OCI-LY3 (cell line): Measurements from ENCODE around the gene GOLGA8N.

Experiments used
- H2AFZ ChIP-seq: fragments of 200-600, 300-600 bp; shearing (Covaris generic); 2 replicates; pipeline ENCODE4 v1.6.0; 2014; ENCODE audit warnings: antibody characterized with exemption, low read depth, low read length
- H3K27ac ChIP-seq: fragments of 200-600, 300-600 bp; sonication (generic); 2 replicates; pipeline ENCODE4 v1.5.1; 2014; ENCODE audit warnings: mild to moderate bottlenecking, low read length, moderate library complexity, mixed read lengths
- H3K27me3 ChIP-seq: fragments of 200-600, 300-600 bp; sonication (generic); 2 replicates; pipeline ENCODE4 v1.6.1; 2014; ENCODE audit warnings: low read depth, low read length, mixed read lengths
- H3K36me3 ChIP-seq: fragments of 200-600, 300-600 bp; sonication (generic); replicated peaks from 2 replicates; pipeline ENCODE3; 2014; ENCODE audit warnings: low read depth, low read length, mixed read lengths
- H3K4me1 ChIP-seq: fragments of 300-600, 200-600 bp; sonication (generic); 2 replicates; pipeline ENCODE4 v1.6.1; 2014; ENCODE audit warnings: low read length, mixed read lengths
- H3K4me2 ChIP-seq: fragments of 200-600, 300-600 bp; sonication (generic); 2 replicates; pipeline ENCODE4 v1.6.1; 2014; ENCODE audit warnings: low read length, mixed read lengths
- H3K4me3 ChIP-seq: fragments of 300-600, 200-600 bp; sonication (generic); 2 replicates; pipeline ENCODE4 v1.5.1; 2014; ENCODE audit warnings: antibody characterized with exemption, mild to moderate bottlenecking, low read length, moderate library complexity
- H3K79me2 ChIP-seq: fragments of 300-600, 200-600 bp; shearing (Covaris generic); 2 replicates; pipeline ENCODE4 v1.6.1; 2014; ENCODE audit warnings: mild to moderate bottlenecking, low read length, mixed read lengths
- H3K9ac ChIP-seq: fragments of 300-600, 200-600 bp; shearing (Covaris generic); 2 replicates; pipeline ENCODE4 v1.6.0; 2014; ENCODE audit warnings: mild to moderate bottlenecking, low read length, moderate library complexity
- H3K9me3 ChIP-seq: fragments of 200-600, 300-600 bp; shearing (Covaris generic); 2 replicates; pipeline ENCODE4 v1.6.1; 2014; ENCODE audit warnings: low read length, mixed read lengths; ENCODE audit not compliant: insufficient read depth
- H4K20me1 ChIP-seq: fragments of 200-600, 300-600 bp; sonication (generic); 2 replicates; pipeline ENCODE4 v1.6.1; 2016; ENCODE audit warnings: low read length, mixed read lengths; ENCODE audit not compliant: insufficient read depth
- EZH2phosphoT487 ChIP-seq: fragments of 200-600 bp; shearing (Covaris generic); IDR thresholded peaks from 2 replicates; pipeline ENCODE4 v1.6.1; 2018; ENCODE audit warnings: antibody characterized with exemption, mixed run types, low read depth
- TF ChIP-seq, protein P1 (sequence below): fragments of 200-600, 300-600 bp; sonication (generic); IDR thresholded peaks from 2 replicates; pipeline ENCODE4 v1.5.1; 2014; ENCODE audit warnings: antibody characterized with exemption, low read length, low read depth

Gene GOLGA8N

DNA sequence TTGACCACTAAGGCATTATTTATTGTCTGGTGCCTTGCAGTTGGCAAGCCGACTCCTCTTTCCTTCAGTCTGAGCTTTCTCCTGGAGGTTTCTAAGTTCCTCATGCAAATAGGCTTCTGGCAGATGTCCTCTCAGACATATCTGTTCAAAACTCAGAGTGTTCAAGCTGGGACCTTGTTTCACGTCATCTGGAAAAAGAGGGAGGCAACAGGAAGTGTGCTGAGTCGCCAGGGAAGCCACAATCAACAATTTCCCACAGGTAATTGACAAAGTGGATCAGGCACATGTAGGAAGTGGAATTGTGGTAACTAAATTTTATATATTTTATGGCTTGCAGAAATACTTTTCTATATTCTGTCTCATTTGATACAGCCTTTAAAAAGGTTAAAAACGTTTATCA is 62.8 kb downstream of the GOLGA8N start:
- H3K36me3 ChIP-seq = peaks cover 48% of the 10 kb centered on the region
- peaks cover 14% of the 10 kb centered on the region for H3K4me1 ChIP-seq
- TF ChIP-seq EZH2phosphoT487 = no peak
- TF ChIP-seq, protein P1, sequence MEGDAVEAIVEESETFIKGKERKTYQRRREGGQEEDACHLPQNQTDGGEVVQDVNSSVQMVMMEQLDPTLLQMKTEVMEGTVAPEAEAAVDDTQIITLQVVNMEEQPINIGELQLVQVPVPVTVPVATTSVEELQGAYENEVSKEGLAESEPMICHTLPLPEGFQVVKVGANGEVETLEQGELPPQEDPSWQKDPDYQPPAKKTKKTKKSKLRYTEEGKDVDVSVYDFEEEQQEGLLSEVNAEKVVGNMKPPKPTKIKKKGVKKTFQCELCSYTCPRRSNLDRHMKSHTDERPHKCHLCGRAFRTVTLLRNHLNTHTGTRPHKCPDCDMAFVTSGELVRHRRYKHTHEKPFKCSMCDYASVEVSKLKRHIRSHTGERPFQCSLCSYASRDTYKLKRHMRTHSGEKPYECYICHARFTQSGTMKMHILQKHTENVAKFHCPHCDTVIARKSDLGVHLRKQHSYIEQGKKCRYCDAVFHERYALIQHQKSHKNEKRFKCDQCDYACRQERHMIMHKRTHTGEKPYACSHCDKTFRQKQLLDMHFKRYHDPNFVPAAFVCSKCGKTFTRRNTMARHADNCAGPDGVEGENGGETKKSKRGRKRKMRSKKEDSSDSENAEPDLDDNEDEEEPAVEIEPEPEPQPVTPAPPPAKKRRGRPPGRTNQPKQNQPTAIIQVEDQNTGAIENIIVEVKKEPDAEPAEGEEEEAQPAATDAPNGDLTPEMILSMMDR = no peak
- H3K27ac ChIP-seq = no peak overlapping the region
- H4K20me1 ChIP-seq = peaks cover 7% of the 10 kb centered on the region
- H3K27me3 ChIP-seq = no peaks in the 10 kb centered on the region
- H2AFZ ChIP-seq = no peak overlapping the region
- no peak overlapping the region for H3K4me2 ChIP-seq
- H3K79me2 ChIP-seq = no peaks in the 10 kb centered on the region
- no peak overlapping the region for H3K9ac ChIP-seq
- no peak overlapping the region for H3K4me3 ChIP-seq
- H3K9me3 ChIP-seq = no peaks in the 10 kb centered on the region

DNA sequence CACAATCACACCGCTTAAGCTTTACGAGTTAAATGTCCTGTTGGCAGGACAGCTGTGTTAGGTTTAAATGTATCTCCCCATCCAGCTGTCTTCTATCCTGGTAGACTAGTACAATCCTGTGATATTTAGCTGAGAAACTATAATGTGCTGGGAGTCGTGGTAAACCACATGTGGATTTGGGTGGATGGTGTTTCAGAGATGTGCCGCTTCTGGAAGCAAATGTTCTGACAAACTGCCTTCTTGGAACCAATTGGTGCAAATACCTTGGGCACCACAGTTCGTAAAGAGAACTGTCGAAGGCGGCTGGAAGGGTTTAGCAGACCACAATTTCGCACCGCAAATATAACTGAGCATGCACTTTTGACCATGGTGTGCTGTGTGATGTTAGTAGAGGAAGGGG is 63.2 kb downstream of the GOLGA8N start:
- Histone ChIP-seq H4K20me1 (peaks cover 7% of the 10 kb centered on the region), H3K27me3 (no peaks in the 10 kb centered on the region), H3K9ac (no peak overlapping the region), H3K4me3 (no peak overlapping the region), H3K9me3 (no peaks in the 10 kb centered on the region), H3K4me1 (peaks cover 10% of the 10 kb centered on the region), H3K4me2 (no peak overlapping the region), H2AFZ (no peak overlapping the region), H3K36me3 (peaks cover 47% of the 10 kb centered on the region), H3K79me2 (no peaks in the 10 kb centered on the region), H3K27ac (no peak overlapping the region)
- TF ChIP-seq, protein P1 = no peak
- TF ChIP-seq EZH2phosphoT487 = no peak
